H1 (cell line): ENCODE measurements around the gene PEAK1. TPM values are rescaled to one million over a fixed set of nuclear protein-coding genes. Genes with fewer than 3 reads are reported as not detected.

ENCODE experiments used
- CTCF ChIA-PET: fragments of 300-600 bp; sonication (Branson Sonifier 250); formaldehyde crosslinking; loops from one replicate; lab custom pipeline; 2021; ENCODE audit not compliant: partially characterized antibody; lab: Charles Lee
- POLR2A ChIA-PET: fragments of 300-600 bp; sonication (Branson Sonifier 250); formaldehyde crosslinking; loops from one replicate; lab custom pipeline; 2021; ENCODE audit warnings: inconsistent platforms; ENCODE audit not compliant: partially characterized antibody; lab: Charles Lee
- DNase-seq, 2 experiments: peaks; one replicate each; pipeline versions ENCODE4 v3.0.0 to v3.0.0-alpha.2; 2010 to 2022; ENCODE audit warnings: low spot score in 2 of 2, low read depth in 1 of 2, mixed read lengths in 1 of 2
- FAIRE-seq: peaks from 2 replicates; lab custom pipeline; 2011; peaks lifted over from hg19 to GRCh38; lab: Jason Lieb, UNC
- H2AFZ ChIP-seq: 2 replicates; pipeline ENCODE4 v1.8.1; 2012; ENCODE audit warnings: low read length, inconsistent platforms
- H2AK5ac ChIP-seq: 2 replicates; pipeline ENCODE4 v1.6.1; 2013; ENCODE audit warnings: low read depth, low read length
- H2BK120ac ChIP-seq: replicated peaks from 2 replicates; pipeline ENCODE3; 2013; ENCODE audit warnings: low read depth, low read length, inconsistent platforms
- H2BK12ac ChIP-seq: 2 replicates; pipeline ENCODE4 v1.6.1; 2013; ENCODE audit warnings: low read depth, low read length
- H2BK15ac ChIP-seq: 2 replicates; pipeline ENCODE4 v1.6.1; 2013; ENCODE audit warnings: low read length
- H2BK20ac ChIP-seq: 2 replicates; pipeline ENCODE4 v1.6.1; 2013; ENCODE audit warnings: low read length
- H2BK5ac ChIP-seq: 2 replicates; pipeline ENCODE4 v1.6.1; 2013; ENCODE audit warnings: low read depth, low read length
- H3K14ac ChIP-seq: 2 replicates; pipeline ENCODE4 v1.6.1; 2013; ENCODE audit warnings: inconsistent platforms; ENCODE audit not compliant: insufficient read length
- H3K18ac ChIP-seq: 2 replicates; pipeline ENCODE4 v1.6.1; 2013; ENCODE audit warnings: low read length; ENCODE audit errors: extremely low read depth
- H3K23ac ChIP-seq: 2 replicates; pipeline ENCODE4 v1.6.1; 2013; ENCODE audit warnings: inconsistent platforms; ENCODE audit not compliant: insufficient read length
- H3K23me2 ChIP-seq: 2 replicates; pipeline ENCODE4 v1.6.1; 2013; ENCODE audit warnings: low read depth, low read length
- H3K27ac ChIP-seq: 2 replicates; pipeline ENCODE4 v1.6.1; 2011; ENCODE audit warnings: low read depth, low read length, inconsistent platforms
- H3K27me3 ChIP-seq, 4 experiments: replicated peaks in 1 of 4; 1 replicate in 1 of 4; 2 replicates in 3 of 4; pipeline versions ENCODE4 v1.6.1 to v1.8.1; 2011 to 2013; ENCODE audit warnings: low read length in 3 of 4, mild to moderate bottlenecking in 3 of 4, inconsistent platforms in 2 of 4, mixed read lengths in 2 of 4, moderate library complexity in 1 of 4; ENCODE audit not compliant: control insufficient read depth in 3 of 4, insufficient read depth in 3 of 4; ENCODE audit errors: extremely low read depth in 1 of 4
- H3K36me3 ChIP-seq, 4 experiments: 2 replicates each; pipeline versions ENCODE4 v1.6.1 to v1.8.1; 2011 to 2013; ENCODE audit warnings: mild to moderate bottlenecking in 4 of 4, low read length in 3 of 4, moderate library complexity in 2 of 4, control low read depth in 1 of 4, inconsistent platforms in 1 of 4; ENCODE audit not compliant: insufficient read depth in 4 of 4, control insufficient read depth in 2 of 4
- H3K4ac ChIP-seq: replicated peaks from 2 replicates; pipeline ENCODE3; 2013; ENCODE audit warnings: low read length, low read depth, mixed read lengths, inconsistent platforms; ENCODE audit not compliant: insufficient read length
- H3K4me1 ChIP-seq, 4 experiments: replicated peaks in 1 of 4; 1 replicate in 1 of 4; 2 replicates in 3 of 4; pipeline versions ENCODE4 v1.6.1 to v1.8.1; 2011 to 2013; ENCODE audit warnings: low read length in 3 of 4, inconsistent platforms in 2 of 4, mixed read lengths in 1 of 4; ENCODE audit not compliant: insufficient read depth in 4 of 4, control insufficient read depth in 3 of 4
- H3K4me2 ChIP-seq, 2 experiments: 2 replicates each; pipeline versions ENCODE4 v1.6.1 to v1.8.1; 2011 to 2013; ENCODE audit warnings: low read depth in 2 of 2, low read length in 2 of 2, control low read depth in 1 of 2, inconsistent platforms in 1 of 2, mild to moderate bottlenecking in 1 of 2; ENCODE audit not compliant: insufficient read depth in 1 of 2
- H3K4me3 ChIP-seq, 4 experiments: fragments of 200-600, 300-600 bp in 1 of 4; sonication (generic), shearing (Covaris generic), sonication (Bioruptor Twin) in 1 of 4; 2 replicates each; pipeline versions ENCODE4 v1.5.1 to v1.8.1; 2011 to 2016; ENCODE audit warnings: low read length in 4 of 4, low read depth in 3 of 4, control low read depth in 2 of 4, inconsistent platforms in 2 of 4, mild to moderate bottlenecking in 2 of 4, mixed read lengths in 1 of 4, moderate library complexity in 1 of 4; ENCODE audit not compliant: insufficient read depth in 2 of 4; ENCODE audit errors: extremely low read depth in 1 of 4
- H3K56ac ChIP-seq: replicated peaks from 2 replicates; pipeline ENCODE3; 2013; ENCODE audit warnings: low read depth, mild to moderate bottlenecking, mixed read lengths, low read length, inconsistent platforms; ENCODE audit not compliant: insufficient read length
- H3K79me1 ChIP-seq: 2 replicates; pipeline ENCODE4 v1.6.1; 2013; ENCODE audit warnings: low read depth, low read length, control low read depth
- H3K79me2 ChIP-seq, 2 experiments: 2 replicates each; pipeline versions ENCODE4 v1.6.1 to v1.8.1; 2012 to 2013; ENCODE audit warnings: low read length in 2 of 2, mild to moderate bottlenecking in 2 of 2, inconsistent platforms in 1 of 2; ENCODE audit not compliant: insufficient read depth in 2 of 2, control insufficient read depth in 1 of 2
- H3K9ac ChIP-seq, 4 experiments: replicated peaks in 1 of 4; 1 replicate in 1 of 4; 2 replicates in 3 of 4; pipeline versions ENCODE4 v1.6.1 to v1.8.1; 2011 to 2013; ENCODE audit warnings: low read depth in 3 of 4, low read length in 3 of 4, control low read depth in 2 of 4, mild to moderate bottlenecking in 2 of 4, moderate library complexity in 2 of 4, inconsistent platforms in 1 of 4; ENCODE audit errors: extremely low read depth in 1 of 4
- H3K9me3 ChIP-seq, 2 experiments: 2 replicates each; pipeline versions ENCODE4 v1.6.1 to v1.8.1; 2012 to 2013; ENCODE audit warnings: mild to moderate bottlenecking in 2 of 2, moderate library complexity in 2 of 2, control low read depth in 1 of 2, inconsistent platforms in 1 of 2, low read depth in 1 of 2, low read length in 1 of 2, mixed read lengths in 1 of 2; ENCODE audit not compliant: insufficient read depth in 2 of 2
- H4K20me1 ChIP-seq, 2 experiments: replicated peaks in 1 of 2; 2 replicates each; pipeline versions ENCODE3 to v1.8.1; 2011 to 2013; ENCODE audit warnings: inconsistent platforms in 2 of 2, low read length in 2 of 2, mild to moderate bottlenecking in 1 of 2; ENCODE audit not compliant: insufficient read depth in 2 of 2, control insufficient read depth in 1 of 2
- H4K5ac ChIP-seq: 2 replicates; pipeline ENCODE4 v1.6.1; 2013; ENCODE audit warnings: low read length, low read depth, mixed read lengths, inconsistent platforms; ENCODE audit not compliant: insufficient read length
- H4K8ac ChIP-seq: 2 replicates; pipeline ENCODE4 v1.8.0; 2013; ENCODE audit warnings: mild to moderate bottlenecking, moderate library complexity, low read length, inconsistent platforms; ENCODE audit not compliant: insufficient read depth; ENCODE audit errors: extremely low read depth
- H4K91ac ChIP-seq: replicated peaks from 2 replicates; pipeline ENCODE3; 2013; ENCODE audit warnings: low read length, mixed read lengths, inconsistent platforms; ENCODE audit not compliant: insufficient read length
- E2F6 ChIP-seq: IDR thresholded peaks from 2 replicates; pipeline ENCODE4 v1.6.1; 2012; ENCODE audit warnings: inconsistent platforms
- EZH2 ChIP-seq: fragments of 200-600 bp; sonication (generic); IDR thresholded peaks from 2 replicates; pipeline ENCODE4 v1.7.1; 2012; ENCODE audit warnings: low read depth, mild to moderate bottlenecking, moderate library complexity, low read length, inconsistent platforms; ENCODE audit not compliant: severe bottlenecking
- FOSL1 ChIP-seq: IDR thresholded peaks from 2 replicates; pipeline ENCODE4 v1.6.1; 2011; ENCODE audit warnings: mild to moderate bottlenecking, low read depth, low read length, moderate library complexity; ENCODE audit not compliant: insufficient read depth
- GABPA ChIP-seq: IDR thresholded peaks from 2 replicates; pipeline ENCODE4 v1.6.1; 2011; ENCODE audit warnings: mild to moderate bottlenecking, low read length, moderate library complexity, borderline replicate concordance; ENCODE audit not compliant: insufficient read depth
- JUND ChIP-seq: IDR thresholded peaks from 2 replicates; pipeline ENCODE4 v1.6.1; 2011; ENCODE audit warnings: mild to moderate bottlenecking, improper control_type of control experiment, low read length
- KDM5A ChIP-seq: fragments of 200-600 bp; IDR thresholded peaks from 2 replicates; pipeline ENCODE4 v1.7.1; 2012; ENCODE audit warnings: mild to moderate bottlenecking, low read length, inconsistent platforms, mixed read lengths
- NANOG ChIP-seq: IDR thresholded peaks from 2 replicates; pipeline ENCODE4 v1.6.1; 2011; ENCODE audit warnings: low read length, low read depth, mild to moderate bottlenecking, inconsistent platforms; ENCODE audit not compliant: insufficient read depth, poor library complexity, severe bottlenecking
- POLR2A ChIP-seq, 2 experiments: IDR thresholded peaks; 1 replicate in 1 of 2; 2 replicates in 1 of 2; pipeline ENCODE4 v1.6.1; 2011; ENCODE audit warnings: low read depth in 2 of 2, low read length in 2 of 2, mild to moderate bottlenecking in 2 of 2; ENCODE audit errors: control extremely low read depth in 1 of 2
- SRF ChIP-seq: IDR thresholded peaks from 2 replicates; pipeline ENCODE4 v1.6.1; 2011; ENCODE audit warnings: mild to moderate bottlenecking, low read depth, low read length, moderate library complexity
- TAF1 ChIP-seq: IDR thresholded peaks from 2 replicates; pipeline ENCODE4 v1.6.1; 2011; ENCODE audit warnings: mild to moderate bottlenecking, low read depth, low read length
- WGBS, 2 experiments: shearing (Covaris generic) in 1 of 2; methylation state at CpG; one replicate each; pipeline versions ENCODE4 v1.1.6 to v1.1.7; 2013 to 2015; ENCODE audit warnings: low lambda C conversion rate in 2 of 2, mixed read lengths in 2 of 2, inconsistent platforms in 1 of 2, low coverage in 1 of 2, missing lambda C conversion rate in 1 of 2; ENCODE audit not compliant: insufficient replicate concordance in 2 of 2, insufficient coverage in 1 of 2, insufficient read length in 1 of 2; ENCODE audit errors: extremely low coverage in 1 of 2, missing lambda C conversion rate in 1 of 2; 5-methylcytosine and 5-hydroxymethylcytosine counted together
- polyA plus RNA-seq, 7 experiments: library from polyadenylated mRNA; depleted of rRNA in 3 of 7; stranded (reverse) in 5 of 7; unstranded in 2 of 7; fragments of >200 nt in 5 of 7; fragments of 200-250 nt in 2 of 7; gene quantifications; 1 replicate in 5 of 7; 2 replicates in 1 of 7; 4 replicates in 1 of 7; pipeline versions ENCODE4 v1.2.1 to v1.2.3, GENCODE V29; 2011 to 2013; ENCODE audit warnings: missing spikeins in 2 of 7, mixed read lengths in 2 of 7
- total RNA-seq: library from RNA; stranded (reverse); fragmentation: NEBNext Ultra II Directional; extraction: Animal tissue kit (Norgen Biotek cat#: 25700); gene quantifications from 2 replicates; pipeline ENCODE4 v1.2.1, GENCODE V29; 2021
- TF ChIP-seq, protein P1 (sequence below): IDR thresholded peaks from 2 replicates; pipeline ENCODE4 v1.6.1; 2011; ENCODE audit warnings: low read depth, mild to moderate bottlenecking, low read length; ENCODE audit not compliant: insufficient read depth

Gene PEAK1
- total and polyA plus RNA-seq, 2 of the 8 experiments (the other 6 are each of a cell fraction or from before 2014, with no cell fraction given) = 8.8 to 44.8 TPM

DNA sequence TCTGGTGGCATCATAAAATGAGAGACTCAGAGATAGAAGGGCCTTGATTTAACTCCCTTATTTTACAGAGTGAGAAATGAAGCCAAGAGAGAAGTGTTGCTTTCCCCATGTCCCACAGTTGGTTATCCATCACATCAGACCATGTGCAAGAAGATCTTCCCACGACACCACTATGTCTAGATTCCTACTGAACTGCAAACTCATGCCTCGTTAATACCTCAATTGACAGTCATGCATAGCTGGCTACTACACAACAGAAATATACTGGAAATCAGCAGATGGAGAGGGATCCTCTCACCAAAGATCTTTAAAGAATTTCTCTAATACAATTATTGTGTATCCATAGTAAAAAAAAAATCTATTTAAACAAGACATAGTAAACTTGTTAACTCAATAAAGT lies 33.3 kb downstream of the PEAK1 start:
- Histone ChIP-seq H3K14ac (no peak overlapping the region), H3K27ac (no peak overlapping the region), H3K23me2 (no peaks in the 10 kb centered on the region), H2BK120ac (no peak overlapping the region), H3K23ac (no peak overlapping the region), H3K79me1 (peaks cover 3% of the 10 kb centered on the region; the same call in 1 of the 2 replicates), H2BK12ac (no peak overlapping the region), H4K8ac (no peak overlapping the region), H3K4me1 (peaks cover 0 to 2% (median under 1%) of the 10 kb centered on the region in 4 experiments; a peak in 2 of 7 replicates), H3K4me3 (no peak overlapping the region), H3K79me2 (peaks cover 0 to 87% of the 10 kb centered on the region in 2 experiments; a peak in 2 of 4 replicates), H4K91ac (no peak overlapping the region), H3K18ac (no peak overlapping the region), H2BK5ac (no peak overlapping the region), H2AFZ (no peak overlapping the region), H3K4ac (no peak overlapping the region), H3K27me3 (no peaks in the 10 kb centered on the region), H3K56ac (no peak overlapping the region), H4K5ac (no peak overlapping the region), H2BK15ac (no peak overlapping the region), H3K9ac (no peak overlapping the region), H2BK20ac (no peak overlapping the region), H3K4me2 (no peak overlapping the region), H4K20me1 (peaks cover 0 to 1% of the 10 kb centered on the region in 2 experiments), H3K36me3 (no peaks in the 10 kb centered on the region), H3K9me3 (no peaks in the 10 kb centered on the region), H2AK5ac (no peak overlapping the region)
- TF ChIP-seq POLR2A (IDR thresholded peaks at IDR 0.05; ENCODE audit: control extremely low read depth in 1 of 2, low read depth in 2 of 2, low read length in 2 of 2) (no peak), FOSL1 (no peak), E2F6 (no peak), SRF (no peak), TAF1 (no peak), JUND (no peak), NANOG (no peak), GABPA (no peak), EZH2 (no peak), KDM5A (no peak)
- TF ChIP-seq, protein P1, sequence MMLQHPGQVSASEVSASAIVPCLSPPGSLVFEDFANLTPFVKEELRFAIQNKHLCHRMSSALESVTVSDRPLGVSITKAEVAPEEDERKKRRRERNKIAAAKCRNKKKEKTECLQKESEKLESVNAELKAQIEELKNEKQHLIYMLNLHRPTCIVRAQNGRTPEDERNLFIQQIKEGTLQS = no peak
- ChIA-PET CTCF (interaction anchor here (1.0 kb wide), 1 partner anchor 157 kb away, joined by 3 read pairs; no protein-coding TSS in a partner anchor), POLR2A (no interaction called here)
- DNase-seq (no peak), FAIRE-seq (no peak)
- WGBS, 2 experiments = 88% methylated on average over 2 of the region's 2 CpGs; no CpG with 5 or more reads in 1 of the 2 experiments
